Caco-2 (cell line): ENCODE results near the gene PGBD5. TPM values are rescaled to one million over a fixed set of nuclear protein-coding genes. Genes with fewer than 3 reads are reported as not detected.

Experiments
- BruUV-seq: library from RNA; stranded (reverse); fragments of 400-500 nt; replicated peaks from 2 replicates; lab custom pipeline; 2021; lab: Mats Ljungman, UMichigan
- CTCF ChIA-PET: fragments of 300-600 bp; sonication (Branson Sonifier 250); formaldehyde crosslinking; loops from one replicate; lab custom pipeline; 2022; ENCODE audit warnings: antibody characterized with exemption; lab: Charles Lee
- POLR2A ChIA-PET: fragments of 300-600 bp; sonication (Branson Sonifier 250); formaldehyde crosslinking; loops from one replicate; lab custom pipeline; 2022; ENCODE audit warnings: antibody characterized with exemption; lab: Charles Lee
- DNase-seq, 2 experiments: peaks; one replicate each; pipeline versions ENCODE4 v3.0.0 to v3.0.0-alpha.2; 2020 to 2022
- H3K27me3 ChIP-seq: replicated peaks from 2 replicates; pipeline ENCODE4 v1.6.0; 2011; ENCODE audit warnings: low read length; ENCODE audit not compliant: control insufficient read depth, insufficient read depth
- H3K36me3 ChIP-seq: 2 replicates; pipeline ENCODE4 v1.5.1; 2011; ENCODE audit warnings: low read length; ENCODE audit not compliant: control insufficient read depth, insufficient read depth
- H3K4me1 ChIP-seq: fragments of 250-450 bp; sonication (Bioruptor Pico); 2 replicates; pipeline ENCODE4 v1.5.1; 2020; ENCODE audit warnings: mild to moderate bottlenecking
- H3K4me3 ChIP-seq: 2 replicates; pipeline ENCODE4 v1.5.1; 2011; ENCODE audit warnings: low read depth, mild to moderate bottlenecking, control low read depth, low read length
- H3K9me3 ChIP-seq: fragments of 250-450 bp; sonication (Bioruptor Pico); 2 replicates; pipeline ENCODE4 v1.5.1; 2020; ENCODE audit warnings: mild to moderate bottlenecking, moderate library complexity
- H3K27ac Mint-ChIP-seq: one replicate; pipeline ENCODE4 v1.8.0; 2022; ENCODE audit warnings: mixed read lengths; ENCODE audit not compliant: unreplicated experiment
- H3K27me3 Mint-ChIP-seq: one replicate; pipeline ENCODE4 v1.8.0; 2022; ENCODE audit warnings: mixed read lengths; ENCODE audit not compliant: insufficient read depth, unreplicated experiment
- H3K36me3 Mint-ChIP-seq: one replicate; pipeline ENCODE4 v1.8.0; 2022; ENCODE audit warnings: mild to moderate bottlenecking, mixed read lengths; ENCODE audit not compliant: insufficient read depth, unreplicated experiment
- H3K4me1 Mint-ChIP-seq: one replicate; pipeline ENCODE4 v1.8.0; 2022; ENCODE audit warnings: low read depth, mixed read lengths; ENCODE audit not compliant: unreplicated experiment
- H3K4me3 Mint-ChIP-seq: one replicate; pipeline ENCODE4 v1.8.0; 2022; ENCODE audit warnings: mild to moderate bottlenecking, moderate library complexity, mixed read lengths; ENCODE audit not compliant: unreplicated experiment
- H3K9me3 Mint-ChIP-seq: one replicate; pipeline ENCODE4 v1.8.0; 2022; ENCODE audit warnings: mixed read lengths; ENCODE audit not compliant: unreplicated experiment
- intact Hi-C: fragments of 100-400 bp; cut with micrococcal nuclease; formaldehyde crosslinking; loops from one replicate; pipeline ENCODE4 v1.10.0; 2022; ENCODE audit not compliant: unreplicated experiment
- total RNA-seq: library from RNA; stranded (reverse); gene quantifications from 2 replicates; pipeline ENCODE4 v1.2.3, GENCODE V29; 2022
- TF ChIP-seq, protein P1 (sequence below), 2 experiments: fragments of 200-600 bp in 1 of 2; IDR thresholded peaks; 1 replicate in 1 of 2; 2 replicates in 1 of 2; pipeline versions ENCODE4 v1.5.1 to v1.8.0; 2011 to 2022; ENCODE audit warnings: antibody characterized with exemption in 1 of 2, control low read depth in 1 of 2, inconsistent platforms in 1 of 2, low read depth in 1 of 2, low read length in 1 of 2, mild to moderate bottlenecking in 1 of 2, moderate library complexity in 1 of 2; ENCODE audit not compliant: insufficient read depth in 1 of 2, severe bottlenecking in 1 of 2, unreplicated experiment in 1 of 2

The PGBD5 gene
- total RNA-seq, 1 experiment from 2014 or later = 2.4 TPM

DNA sequence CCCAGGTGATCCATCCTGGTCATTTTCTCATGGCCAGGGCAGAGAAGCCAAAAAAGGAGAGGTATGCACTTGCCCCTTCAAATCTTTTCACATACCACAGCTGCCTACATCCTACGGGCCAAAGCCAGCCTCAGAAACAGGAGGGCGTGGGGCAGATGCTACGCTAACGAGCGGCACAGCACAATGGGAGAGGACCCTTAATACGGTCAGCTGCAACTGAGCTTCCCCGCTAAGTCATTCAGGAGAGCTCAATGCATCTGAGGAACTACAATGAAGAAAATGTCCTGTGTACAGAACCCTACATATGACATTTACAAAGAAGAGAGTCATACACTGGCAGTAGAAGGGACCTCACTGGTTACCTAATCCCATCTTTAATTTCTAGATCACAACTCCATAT is 78.2 kb downstream of the PGBD5 start:
- H3K27ac Mint-ChIP-seq = no peak overlapping the region
- no peak for DNase-seq
- no peak overlapping the region for H3K4me3 Mint-ChIP-seq
- Histone ChIP-seq H3K27me3 (no peaks in the 10 kb centered on the region), H3K4me1 (no peaks in the 10 kb centered on the region), H3K36me3 (peaks cover 2% of the 10 kb centered on the region; the same call in 1 of the 2 replicates), H3K9me3 (no peaks in the 10 kb centered on the region), H3K4me3 (no peak overlapping the region)
- ChIA-PET POLR2A (no interaction called here), CTCF (no interaction called here)
- H3K36me3 Mint-ChIP-seq = no peaks in the 10 kb centered on the region
- intact Hi-C loops = no loop called here
- H3K27me3 Mint-ChIP-seq = no peaks in the 10 kb centered on the region
- H3K9me3 Mint-ChIP-seq = no peaks in the 10 kb centered on the region
- no TSS peak for BruUV-seq
- TF ChIP-seq, protein P1, sequence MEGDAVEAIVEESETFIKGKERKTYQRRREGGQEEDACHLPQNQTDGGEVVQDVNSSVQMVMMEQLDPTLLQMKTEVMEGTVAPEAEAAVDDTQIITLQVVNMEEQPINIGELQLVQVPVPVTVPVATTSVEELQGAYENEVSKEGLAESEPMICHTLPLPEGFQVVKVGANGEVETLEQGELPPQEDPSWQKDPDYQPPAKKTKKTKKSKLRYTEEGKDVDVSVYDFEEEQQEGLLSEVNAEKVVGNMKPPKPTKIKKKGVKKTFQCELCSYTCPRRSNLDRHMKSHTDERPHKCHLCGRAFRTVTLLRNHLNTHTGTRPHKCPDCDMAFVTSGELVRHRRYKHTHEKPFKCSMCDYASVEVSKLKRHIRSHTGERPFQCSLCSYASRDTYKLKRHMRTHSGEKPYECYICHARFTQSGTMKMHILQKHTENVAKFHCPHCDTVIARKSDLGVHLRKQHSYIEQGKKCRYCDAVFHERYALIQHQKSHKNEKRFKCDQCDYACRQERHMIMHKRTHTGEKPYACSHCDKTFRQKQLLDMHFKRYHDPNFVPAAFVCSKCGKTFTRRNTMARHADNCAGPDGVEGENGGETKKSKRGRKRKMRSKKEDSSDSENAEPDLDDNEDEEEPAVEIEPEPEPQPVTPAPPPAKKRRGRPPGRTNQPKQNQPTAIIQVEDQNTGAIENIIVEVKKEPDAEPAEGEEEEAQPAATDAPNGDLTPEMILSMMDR (IDR thresholded peaks at IDR 0.05; ENCODE audit: insufficient read depth in 1 of 2, low read depth in 1 of 2, low read length in 1 of 2, severe bottlenecking in 1 of 2, unreplicated experiment in 1 of 2) = no peak
- H3K4me1 Mint-ChIP-seq = no peaks in the 10 kb centered on the region

DNA sequence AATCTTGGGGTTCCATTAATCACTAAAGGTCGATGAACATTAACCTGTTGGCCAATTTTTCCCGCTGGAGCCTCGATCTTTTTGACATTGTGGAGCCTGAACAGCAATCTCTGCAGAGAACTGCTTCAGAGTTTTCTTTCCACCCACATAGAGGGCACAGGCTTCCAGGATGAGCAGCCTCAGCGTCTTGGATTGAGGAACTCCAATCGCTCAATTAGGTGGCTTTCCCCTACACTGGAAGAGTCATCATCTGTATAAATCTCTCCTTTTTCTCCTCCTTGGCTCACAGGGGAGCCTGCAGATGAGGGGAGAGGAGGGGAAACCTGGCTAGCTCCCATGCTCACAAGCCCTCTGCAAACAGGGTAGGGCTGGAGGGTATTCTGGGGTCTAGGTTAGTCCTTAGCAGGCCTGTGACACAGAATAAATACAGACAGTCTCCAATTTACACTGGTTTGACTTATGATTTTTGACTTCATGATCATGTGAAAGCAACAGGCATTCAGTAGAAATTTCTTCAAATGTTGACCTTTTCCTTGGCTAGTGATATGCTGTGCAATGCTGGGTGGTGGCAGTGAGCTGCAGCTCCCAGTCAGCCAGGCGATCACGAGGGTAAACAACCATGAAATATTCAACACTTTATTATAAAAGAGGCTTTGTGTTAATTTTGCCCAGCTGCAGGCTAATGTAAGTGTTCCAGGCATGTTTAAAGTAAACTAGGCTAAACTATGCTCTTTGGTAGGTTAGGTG is 80.8 kb downstream of the PGBD5 start:
- intact Hi-C loops = no loop called here
- CTCF ChIA-PET = no interaction called here
- no TSS peak for BruUV-seq

DNA sequence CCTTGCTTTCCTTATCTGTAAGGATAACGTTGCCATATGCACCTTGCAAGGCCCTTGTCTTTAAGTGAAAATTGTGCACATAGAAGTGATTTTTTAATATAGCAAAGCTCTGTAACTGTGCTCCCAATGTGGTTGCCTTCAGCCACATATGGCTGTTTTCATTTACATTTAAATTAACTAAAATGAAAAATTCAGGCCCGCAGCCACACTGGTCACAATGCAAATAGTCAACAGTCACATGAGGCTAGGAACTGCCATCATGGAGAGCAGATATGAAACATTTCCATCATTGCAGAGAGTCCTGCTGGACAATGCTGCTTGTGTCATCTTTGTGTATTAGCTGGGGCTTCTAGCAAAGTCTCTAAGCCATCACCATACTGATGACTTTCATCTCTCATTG is 83.4 kb downstream of the PGBD5 start:
- H3K27me3 ChIP-seq = no peaks in the 10 kb centered on the region
- no peaks in the 10 kb centered on the region for H3K4me1 ChIP-seq
- TF ChIP-seq, protein P1 (IDR thresholded peaks at IDR 0.05; ENCODE audit: insufficient read depth in 1 of 2, low read depth in 1 of 2, low read length in 1 of 2, severe bottlenecking in 1 of 2, unreplicated experiment in 1 of 2) = no peak
- H3K36me3 ChIP-seq = peaks cover 2% of the 10 kb centered on the region; the same call in 1 of the 2 replicates
- Mint-ChIP-seq H3K4me3 (no peak overlapping the region), H3K4me1 (no peaks in the 10 kb centered on the region), H3K36me3 (no peaks in the 10 kb centered on the region), H3K27ac (no peak overlapping the region), H3K9me3 (no peaks in the 10 kb centered on the region), H3K27me3 (no peaks in the 10 kb centered on the region)
- no peak overlapping the region for H3K4me3 ChIP-seq
- no peak for DNase-seq
- no peaks in the 10 kb centered on the region for H3K9me3 ChIP-seq
- intact Hi-C loops = no loop called here
- BruUV-seq = no TSS peak
- CTCF ChIA-PET = no interaction called here
- POLR2A ChIA-PET = no interaction called here

More for the DNA sequence above, 80.8 kb downstream of the PGBD5 start:
- no peaks in the 10 kb centered on the region for H3K4me1 Mint-ChIP-seq
- Histone ChIP-seq H3K4me3 (no peak overlapping the region), H3K36me3 (peaks cover 2% of the 10 kb centered on the region; the same call in 1 of the 2 replicates), H3K9me3 (no peaks in the 10 kb centered on the region), H3K27me3 (no peaks in the 10 kb centered on the region), H3K4me1 (no peaks in the 10 kb centered on the region)
- TF ChIP-seq, protein P1 (IDR thresholded peaks at IDR 0.05; ENCODE audit: insufficient read depth in 1 of 2, low read depth in 1 of 2, low read length in 1 of 2, severe bottlenecking in 1 of 2, unreplicated experiment in 1 of 2) = no peak
- H3K27ac Mint-ChIP-seq = no peak overlapping the region
- DNase-seq = no peak
- no peaks in the 10 kb centered on the region for H3K36me3 Mint-ChIP-seq
- no peaks in the 10 kb centered on the region for H3K9me3 Mint-ChIP-seq
- no peaks in the 10 kb centered on the region for H3K27me3 Mint-ChIP-seq
- no peak overlapping the region for H3K4me3 Mint-ChIP-seq
- POLR2A ChIA-PET = no interaction called here
